HepG2 (cell line): ENCODE measurements around the gene TMBIM1. TPM values are rescaled to one million over a fixed set of nuclear protein-coding genes. Genes with fewer than 3 reads are reported as not detected.

Source experiments
- AGO1 ChIP-seq: fragments of 200-400 bp; formaldehyde crosslinking; IDR thresholded peaks from 2 replicates; pipeline ENCODE4 v1.6.1; 2017; ENCODE audit warnings: mild to moderate bottlenecking, low read depth, low read length, moderate library complexity; ENCODE audit not compliant: poor library complexity, severe bottlenecking
- GLMP ChIP-seq: sonication (generic); formaldehyde crosslinking; IDR thresholded peaks from 2 replicates; pipeline ENCODE4 v1.9.0; 2021; ENCODE audit warnings: missing genetic modification reagents, mild to moderate bottlenecking, borderline replicate concordance
- HMG20A ChIP-seq: IDR thresholded peaks from 2 replicates; pipeline ENCODE4 v1.6.1; 2016; ENCODE audit warnings: borderline replicate concordance
- LBX2 ChIP-seq: sonication (generic); formaldehyde crosslinking; IDR thresholded peaks from 2 replicates; pipeline ENCODE4 v1.5.0; 2020; ENCODE audit warnings: missing genetic modification reagents, mild to moderate bottlenecking, borderline replicate concordance
- PAX8 ChIP-seq: sonication (generic); formaldehyde crosslinking; IDR thresholded peaks from 2 replicates; pipeline ENCODE4 v1.8.0; 2022; ENCODE audit warnings: mild to moderate bottlenecking, missing genetic modification reagents, borderline replicate concordance
- RBM22 ChIP-seq: fragments of 200-400 bp; formaldehyde crosslinking; optimal IDR thresholded peaks from 2 replicates; pipeline ENCODE3; 2017; ENCODE audit warnings: mild to moderate bottlenecking, low read length, moderate library complexity
- STAT6 ChIP-seq: sonication (generic); formaldehyde crosslinking; IDR thresholded peaks from 2 replicates; pipeline ENCODE4 v1.4.0; 2020; ENCODE audit warnings: missing genetic modification reagents, mild to moderate bottlenecking, borderline replicate concordance
- U2AF2 ChIP-seq: fragments of 200-400 bp; formaldehyde crosslinking; IDR thresholded peaks from 2 replicates; pipeline ENCODE4 v1.6.1; 2017; ENCODE audit warnings: low read depth, mild to moderate bottlenecking, low read length
- ZBTB25 ChIP-seq: IDR thresholded peaks from 2 replicates; pipeline ENCODE4 v1.6.1; 2018; ENCODE audit warnings: missing genetic modification reagents
- ZNF101 ChIP-seq: sonication (generic); formaldehyde crosslinking; IDR thresholded peaks from 2 replicates; pipeline ENCODE4 v1.4.0; 2020; ENCODE audit warnings: mild to moderate bottlenecking, low read depth, missing genetic modification reagents, borderline replicate concordance
- ZNF432 ChIP-seq: sonication (generic); formaldehyde crosslinking; IDR thresholded peaks from 2 replicates; pipeline ENCODE4 v1.5.0; 2020; ENCODE audit warnings: missing genetic modification reagents, mild to moderate bottlenecking, borderline replicate concordance
- ZNF552 ChIP-seq: sonication (generic); formaldehyde crosslinking; IDR thresholded peaks from 2 replicates; pipeline ENCODE4 v1.9.0; 2022; ENCODE audit warnings: missing genetic modification reagents, mild to moderate bottlenecking, borderline replicate concordance
- ZNF687 ChIP-seq: sonication (generic); formaldehyde crosslinking; IDR thresholded peaks from 2 replicates; pipeline ENCODE4 v1.5.1; 2020; ENCODE audit warnings: mild to moderate bottlenecking, missing genetic modification reagents, moderate library complexity
- polyA plus RNA-seq, 8 experiments: library from polyadenylated mRNA; depleted of rRNA in 3 of 8; stranded (reverse) in 7 of 8; unstranded in 1 of 8; fragments of >200 nt; fragmentation: Illumina TruSeq in 4 of 8; extraction: Trizol in 4 of 8; gene quantifications; 2 replicates each; pipeline versions ENCODE4 v1.2.1 to v1.2.3, GENCODE V29; 2011 to 2016; ENCODE audit warnings: low read depth in 4 of 8, missing spikeins in 1 of 8, mixed read lengths in 1 of 8; ENCODE audit not compliant: insufficient read depth in 1 of 8
- total RNA-seq, 5 experiments: library from RNA; depleted of rRNA; stranded (reverse); fragments of >200 nt; fragmentation: Illumina TruSeq; extraction: Trizol; gene quantifications; 2 replicates each; pipeline ENCODE4 v1.2.3, GENCODE V29; 2016; ENCODE audit warnings: low read depth in 1 of 5

Gene TMBIM1
- total and polyA plus RNA-seq, 2 of the 13 experiments (the other 11 are each of a cell fraction or from before 2014, with no cell fraction given): 127 to 139 TPM

GRCh38 chr2:218301176-218301819 is 9.0 kb upstream of the TMBIM1 start (continued):
- TF ChIP-seq LBX2 (CRISPR knock-in tag) (no peak), GLMP (CRISPR knock-in tag) (no peak), ZBTB25 (CRISPR knock-in tag) (peak; percentile 82; the same call in 1 of the 2 replicates), ZNF687 (CRISPR knock-in tag) (peak; percentile 17; the same call in 1 of the 2 replicates), HMG20A (CRISPR knock-in tag) (no peak), PAX8 (no peak), ZNF552 (no peak), ZNF101 (CRISPR knock-in tag) (no peak), ZNF432 (no peak), STAT6 (CRISPR knock-in tag) (no peak), RBM22 (no peak), AGO1 (no peak), U2AF2 (no peak)
